ENCODE measurements around the gene SDS.
A peak's percentile ranks its signal among the peaks of the same experiment; 100 is the strongest.

Gene SDS

DNA sequence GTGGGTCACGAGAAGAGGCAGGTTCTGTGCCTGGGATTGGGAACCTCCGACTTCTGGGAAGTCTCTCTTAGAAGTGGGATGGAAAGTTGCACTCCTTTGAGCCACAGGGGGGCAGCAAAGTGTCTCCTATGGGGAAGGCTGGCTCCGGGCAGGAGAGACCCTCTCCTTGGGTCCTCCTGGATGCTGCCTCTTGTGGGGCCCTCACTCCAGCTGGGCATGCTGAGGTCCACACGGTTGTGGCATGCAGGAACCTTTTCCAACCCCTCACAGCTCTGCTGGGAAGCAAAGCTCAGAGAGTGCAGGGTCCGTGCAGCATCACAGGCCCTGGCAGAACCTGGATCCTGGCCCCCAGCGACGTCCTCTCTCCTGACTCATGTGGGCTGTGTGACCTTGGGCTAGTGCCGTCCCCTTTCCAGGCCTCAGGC is 35.9 kb upstream of the SDS start:
- Histone ChIP-seq H3K9me3 (no peaks in the 10 kb centered on the region), H3K27me3 (peaks cover 0 to 27% of the 10 kb centered on the region in 2 donors), H3K27ac (no peak overlapping the region), H3K4me1 (no peaks in the 10 kb centered on the region), H3K36me3 (no peaks in the 10 kb centered on the region), H3K4me3 (no peak overlapping the region)
- intact Hi-C loops (cut with DNase I; ENCODE audit: low total_unique reads) = no loop called here
- TF ChIP-seq, protein P1, sequence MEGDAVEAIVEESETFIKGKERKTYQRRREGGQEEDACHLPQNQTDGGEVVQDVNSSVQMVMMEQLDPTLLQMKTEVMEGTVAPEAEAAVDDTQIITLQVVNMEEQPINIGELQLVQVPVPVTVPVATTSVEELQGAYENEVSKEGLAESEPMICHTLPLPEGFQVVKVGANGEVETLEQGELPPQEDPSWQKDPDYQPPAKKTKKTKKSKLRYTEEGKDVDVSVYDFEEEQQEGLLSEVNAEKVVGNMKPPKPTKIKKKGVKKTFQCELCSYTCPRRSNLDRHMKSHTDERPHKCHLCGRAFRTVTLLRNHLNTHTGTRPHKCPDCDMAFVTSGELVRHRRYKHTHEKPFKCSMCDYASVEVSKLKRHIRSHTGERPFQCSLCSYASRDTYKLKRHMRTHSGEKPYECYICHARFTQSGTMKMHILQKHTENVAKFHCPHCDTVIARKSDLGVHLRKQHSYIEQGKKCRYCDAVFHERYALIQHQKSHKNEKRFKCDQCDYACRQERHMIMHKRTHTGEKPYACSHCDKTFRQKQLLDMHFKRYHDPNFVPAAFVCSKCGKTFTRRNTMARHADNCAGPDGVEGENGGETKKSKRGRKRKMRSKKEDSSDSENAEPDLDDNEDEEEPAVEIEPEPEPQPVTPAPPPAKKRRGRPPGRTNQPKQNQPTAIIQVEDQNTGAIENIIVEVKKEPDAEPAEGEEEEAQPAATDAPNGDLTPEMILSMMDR (IDR thresholded peaks at IDR 0.05) = peak; percentile 15 to 41
- DNase-seq = no peak

DNA sequence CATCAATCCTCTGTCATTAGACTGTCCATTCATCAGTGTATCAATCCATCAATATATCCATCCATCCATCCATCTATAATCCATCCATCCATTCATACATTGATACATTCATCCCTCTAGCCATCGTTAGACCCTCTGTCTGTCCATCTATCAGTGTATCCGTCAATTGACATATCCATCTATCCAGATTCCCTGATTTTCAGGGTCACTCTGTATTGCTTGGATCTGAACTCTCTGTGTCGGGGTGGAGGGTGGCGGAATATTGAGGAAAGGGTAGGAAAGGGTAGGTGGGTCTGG is 35.6 kb upstream of the SDS start:
- H3K9me3 ChIP-seq = no peaks in the 10 kb centered on the region
- H3K4me3 ChIP-seq = no peak overlapping the region
- TF ChIP-seq, protein P1 (IDR thresholded peaks at IDR 0.05) = no peak
- intact Hi-C loops (cut with DNase I; ENCODE audit: low total_unique reads) = no loop called here
- H3K27ac ChIP-seq = no peak overlapping the region
- no peaks in the 10 kb centered on the region for H3K36me3 ChIP-seq
- no peaks in the 10 kb centered on the region for H3K4me1 ChIP-seq
- DNase-seq = no peak
- peaks cover 0 to 27% of the 10 kb centered on the region in 2 donors for H3K27me3 ChIP-seq

DNA sequence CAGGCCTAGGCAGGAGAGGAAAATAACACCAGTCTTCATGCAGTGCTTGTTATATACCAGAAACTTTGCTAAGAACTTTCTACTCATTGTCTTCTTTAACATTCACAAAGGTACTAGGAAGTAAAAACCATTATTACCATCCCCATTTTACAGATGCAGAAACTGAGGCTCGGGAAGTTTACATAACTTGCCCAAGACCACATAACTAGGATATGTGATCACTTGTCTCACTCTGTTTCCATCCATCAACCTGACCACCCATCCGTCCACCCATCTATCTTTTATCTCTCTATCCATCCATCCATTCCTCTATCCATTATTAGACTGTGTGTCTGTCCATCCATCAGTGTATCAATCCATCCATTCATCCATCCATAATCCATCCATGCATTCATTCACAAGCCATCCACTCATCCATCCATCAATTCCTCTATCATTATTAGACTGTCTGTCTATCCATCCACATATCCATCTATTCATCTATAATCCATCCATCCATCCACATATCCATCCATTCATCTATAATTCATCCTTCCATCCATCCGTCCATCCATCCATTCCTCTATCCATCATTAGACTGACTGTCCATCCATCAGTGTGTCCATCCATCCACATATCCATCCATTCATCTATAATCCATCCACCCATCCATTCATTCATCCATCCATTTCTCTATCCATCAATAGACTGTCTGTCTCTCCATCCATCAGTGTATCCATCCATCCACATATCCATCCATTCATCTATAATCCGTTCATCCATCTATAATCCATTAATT is 35.0 kb upstream of the SDS start:
- no peak for DNase-seq
- TF ChIP-seq, protein P1 (IDR thresholded peaks at IDR 0.05) = no peak
- no peaks in the 10 kb centered on the region for H3K9me3 ChIP-seq
- no peaks in the 10 kb centered on the region for H3K4me1 ChIP-seq
- H3K36me3 ChIP-seq = no peaks in the 10 kb centered on the region
- no peak overlapping the region for H3K4me3 ChIP-seq
- intact Hi-C loops (cut with DNase I; ENCODE audit: low total_unique reads) = no loop called here
- H3K27ac ChIP-seq = no peak overlapping the region
- peaks cover 0 to 27% of the 10 kb centered on the region in 2 donors for H3K27me3 ChIP-seq

DNA sequence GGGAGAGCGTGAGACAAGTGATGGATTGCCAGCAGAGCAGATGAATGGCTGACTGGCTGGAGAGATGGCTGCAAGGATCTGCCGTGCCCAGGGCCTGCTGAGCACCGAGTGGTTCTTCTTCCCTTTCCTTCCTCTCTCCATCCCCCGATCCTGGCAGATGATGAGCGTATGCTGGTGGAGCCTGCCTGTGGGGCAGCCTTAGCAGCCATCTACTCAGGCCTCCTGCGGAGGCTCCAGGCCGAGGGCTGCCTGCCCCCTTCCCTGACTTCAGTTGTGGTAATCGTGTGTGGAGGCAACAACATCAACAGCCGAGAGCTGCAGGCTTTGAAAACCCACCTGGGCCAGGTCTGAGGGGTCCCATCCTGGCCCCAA is 34.0 kb upstream of the SDS start:
- Histone ChIP-seq H3K4me1 (no peaks in the 10 kb centered on the region), H3K9me3 (no peaks in the 10 kb centered on the region), H3K4me3 (no peak overlapping the region), H3K27me3 (peaks cover 0 to 19% of the 10 kb centered on the region in 2 donors), H3K36me3 (no peaks in the 10 kb centered on the region), H3K27ac (no peak overlapping the region)
- no peak for DNase-seq
- TF ChIP-seq, protein P1 (IDR thresholded peaks at IDR 0.05) = no peak
- intact Hi-C loops (cut with DNase I; ENCODE audit: low total_unique reads) = no loop called here

DNA sequence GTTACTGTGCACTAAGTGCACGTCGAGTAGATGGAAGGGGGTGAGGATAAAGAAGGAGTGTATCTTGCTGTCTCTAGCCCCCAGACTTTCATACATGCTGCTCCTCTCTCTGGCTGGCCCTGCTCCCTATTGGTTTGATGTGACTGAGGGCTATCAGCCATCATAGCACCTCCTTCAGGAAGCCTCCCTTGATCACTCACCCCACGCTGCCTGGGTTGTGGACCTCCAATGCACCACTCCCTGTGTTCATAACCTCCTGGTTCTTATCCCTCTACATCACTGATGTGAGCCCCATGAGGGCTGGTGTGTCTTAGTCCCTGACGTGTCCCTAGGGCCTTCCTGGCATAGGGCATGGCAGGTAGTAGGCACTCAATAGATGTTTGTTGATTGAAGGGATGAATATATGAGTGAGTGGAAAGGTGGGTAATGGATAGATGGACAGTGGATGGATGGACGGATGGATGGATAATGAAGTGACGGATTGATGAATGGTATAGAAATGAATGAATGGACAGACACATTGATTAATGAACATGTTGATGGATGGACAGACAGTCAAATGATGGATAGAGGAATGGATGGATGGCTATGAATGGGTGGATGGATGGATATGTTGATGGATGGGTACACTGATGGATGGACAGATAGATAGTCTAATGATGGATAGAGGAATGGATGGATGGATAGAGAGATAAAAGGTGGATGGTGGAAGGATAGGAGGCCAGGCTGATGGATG is 33.5 kb upstream of the SDS start:
- Histone ChIP-seq H3K36me3 (no peaks in the 10 kb centered on the region), H3K27ac (no peak overlapping the region), H3K9me3 (no peaks in the 10 kb centered on the region), H3K27me3 (peaks cover 0 to 18% of the 10 kb centered on the region in 2 donors), H3K4me3 (no peak overlapping the region), H3K4me1 (no peaks in the 10 kb centered on the region)
- DNase-seq = no peak
- intact Hi-C loops (cut with DNase I; ENCODE audit: low total_unique reads) = no loop called here
- TF ChIP-seq, protein P1 (IDR thresholded peaks at IDR 0.05) = no peak

Data from tibial artery (tissue), 4 donors.